ENCODE results near the gene TFAM. TPM values are rescaled to one million over a fixed set of nuclear protein-coding genes. Genes with fewer than 3 reads are reported as not detected.

The TFAM gene
- total RNA-seq, 1 donor from 2014 or later: 28.1 TPM

- no peak for DNase-seq
These were observed 50.2 kb downstream of the TFAM start for GRCh38 chr10:58435297-58435985.

- DNase-seq: no peak
These were observed 50.9 kb downstream of the TFAM start for GRCh38 chr10:58436071-58436470.

- DNase-seq: peak; percentile 18
These were observed 53.2 kb downstream of the TFAM start for GRCh38 chr10:58438340-58438871.

GRCh38 chr10:58438986-58439385 is 53.8 kb downstream of the TFAM start:
- no peak for DNase-seq

- DNase-seq: no peak
These were observed 54.6 kb downstream of the TFAM start for GRCh38 chr10:58439632-58440364.

- DNase-seq: no peak
These were observed 55.3 kb downstream of the TFAM start for GRCh38 chr10:58440484-58440883.

GRCh38 chr10:58444321-58444720 is 59.1 kb downstream of the TFAM start:
- no peak for DNase-seq

- no peak for DNase-seq
These were observed 59.7 kb downstream of the TFAM start for GRCh38 chr10:58444876-58445275.

- DNase-seq: no peak
These were observed 63.1 kb downstream of the TFAM start for GRCh38 chr10:58448121-58448935.

Other genes starting within 250 kb of the TFAM start
- 6.9 TPM for gene IPMK, start 117.5 kb upstream of the TFAM start, total RNA-seq
- 25.7 TPM for gene CISD1, start 116.2 kb upstream of the TFAM start, total RNA-seq
- gene UBE2D1, start 50.4 kb upstream of the TFAM start, total RNA-seq: 22.7 TPM
- 32.5 TPM for gene BICC1, start 127.5 kb downstream of the TFAM start, total RNA-seq

Data from tongue (tissue), 2 donors.